BE2C (cell line): ENCODE measurements around the gene CDC27.

Experiments used
- DNase-seq: peaks from one replicate; pipeline ENCODE4 v3.0.0-alpha.2; 2020
- H3K27me3 ChIP-seq: fragments of 250-450 bp; sonication (Bioruptor Pico); 2 replicates; pipeline ENCODE4 v1.5.1; 2020; ENCODE audit warnings: mild to moderate bottlenecking
- H3K36me3 ChIP-seq: fragments of 250-450 bp; sonication (Bioruptor Pico); 2 replicates; pipeline ENCODE4 v1.5.1; 2020; ENCODE audit warnings: mild to moderate bottlenecking
- H3K4me1 ChIP-seq: fragments of 250-450 bp; sonication (Bioruptor Pico); 2 replicates; pipeline ENCODE4 v1.5.1; 2020
- H3K4me3 ChIP-seq: 2 replicates; pipeline ENCODE4 v1.5.1; 2011; ENCODE audit warnings: low read depth, low read length
- H3K9me3 ChIP-seq: fragments of 250-450 bp; sonication (Bioruptor Pico); 2 replicates; pipeline ENCODE4 v1.5.1; 2020
- TF ChIP-seq, protein P1 (sequence below): IDR thresholded peaks from 2 replicates; pipeline ENCODE4 v1.5.1; 2012; ENCODE audit warnings: mild to moderate bottlenecking, low read depth, low read length

The CDC27 gene

DNA sequence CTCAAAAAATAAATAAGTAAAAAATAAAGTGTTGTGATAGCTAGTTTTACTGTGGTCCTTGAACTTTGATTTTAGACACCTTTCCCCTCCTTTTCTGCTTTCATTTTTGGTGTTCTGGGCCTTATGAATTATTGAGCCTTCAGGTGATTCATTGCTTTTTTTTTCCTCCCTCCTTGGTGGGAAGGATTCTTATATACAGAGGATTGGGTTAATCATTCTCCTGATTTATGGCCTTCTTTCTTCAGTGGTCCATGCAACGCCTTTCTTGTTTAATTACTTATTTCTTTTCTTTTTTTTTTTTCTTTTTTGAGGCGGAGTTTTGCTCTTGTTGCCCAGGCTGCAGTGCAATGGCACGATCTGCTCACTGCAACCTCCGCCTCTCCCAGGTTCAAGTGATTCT is 12.1 kb upstream of the CDC27 start:
- TF ChIP-seq, protein P1, sequence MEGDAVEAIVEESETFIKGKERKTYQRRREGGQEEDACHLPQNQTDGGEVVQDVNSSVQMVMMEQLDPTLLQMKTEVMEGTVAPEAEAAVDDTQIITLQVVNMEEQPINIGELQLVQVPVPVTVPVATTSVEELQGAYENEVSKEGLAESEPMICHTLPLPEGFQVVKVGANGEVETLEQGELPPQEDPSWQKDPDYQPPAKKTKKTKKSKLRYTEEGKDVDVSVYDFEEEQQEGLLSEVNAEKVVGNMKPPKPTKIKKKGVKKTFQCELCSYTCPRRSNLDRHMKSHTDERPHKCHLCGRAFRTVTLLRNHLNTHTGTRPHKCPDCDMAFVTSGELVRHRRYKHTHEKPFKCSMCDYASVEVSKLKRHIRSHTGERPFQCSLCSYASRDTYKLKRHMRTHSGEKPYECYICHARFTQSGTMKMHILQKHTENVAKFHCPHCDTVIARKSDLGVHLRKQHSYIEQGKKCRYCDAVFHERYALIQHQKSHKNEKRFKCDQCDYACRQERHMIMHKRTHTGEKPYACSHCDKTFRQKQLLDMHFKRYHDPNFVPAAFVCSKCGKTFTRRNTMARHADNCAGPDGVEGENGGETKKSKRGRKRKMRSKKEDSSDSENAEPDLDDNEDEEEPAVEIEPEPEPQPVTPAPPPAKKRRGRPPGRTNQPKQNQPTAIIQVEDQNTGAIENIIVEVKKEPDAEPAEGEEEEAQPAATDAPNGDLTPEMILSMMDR = no peak

DNA sequence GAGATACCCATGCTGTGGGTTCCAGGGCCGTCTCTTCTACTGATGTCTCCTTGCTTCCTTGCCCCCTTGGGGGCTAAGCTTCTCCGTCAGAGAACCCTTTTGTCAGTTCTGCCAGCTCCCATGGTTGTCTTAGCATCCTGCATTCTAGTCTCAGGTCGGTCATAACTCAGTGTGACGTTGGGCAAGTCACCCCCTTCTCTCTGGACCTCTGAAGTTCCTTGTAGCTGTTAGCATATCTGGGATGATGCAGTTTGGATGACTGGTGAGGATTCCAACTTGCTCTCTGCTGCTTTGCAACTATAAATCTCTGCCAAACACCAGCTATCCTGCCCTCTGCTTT is 11.2 kb upstream of the CDC27 start:
- TF ChIP-seq, protein P1 = no peak
- Histone ChIP-seq H3K9me3 (no peaks in the 10 kb centered on the region), H3K36me3 (no peaks in the 10 kb centered on the region), H3K27me3 (no peaks in the 10 kb centered on the region), H3K4me1 (no peaks in the 10 kb centered on the region), H3K4me3 (no peak overlapping the region)
- no peak for DNase-seq

More for the DNA sequence above, 12.1 kb upstream of the CDC27 start:
- no peak for DNase-seq
- no peaks in the 10 kb centered on the region for H3K36me3 ChIP-seq
- H3K4me1 ChIP-seq = no peaks in the 10 kb centered on the region
- H3K27me3 ChIP-seq = no peaks in the 10 kb centered on the region
- H3K4me3 ChIP-seq = no peak overlapping the region
- no peaks in the 10 kb centered on the region for H3K9me3 ChIP-seq

DNA sequence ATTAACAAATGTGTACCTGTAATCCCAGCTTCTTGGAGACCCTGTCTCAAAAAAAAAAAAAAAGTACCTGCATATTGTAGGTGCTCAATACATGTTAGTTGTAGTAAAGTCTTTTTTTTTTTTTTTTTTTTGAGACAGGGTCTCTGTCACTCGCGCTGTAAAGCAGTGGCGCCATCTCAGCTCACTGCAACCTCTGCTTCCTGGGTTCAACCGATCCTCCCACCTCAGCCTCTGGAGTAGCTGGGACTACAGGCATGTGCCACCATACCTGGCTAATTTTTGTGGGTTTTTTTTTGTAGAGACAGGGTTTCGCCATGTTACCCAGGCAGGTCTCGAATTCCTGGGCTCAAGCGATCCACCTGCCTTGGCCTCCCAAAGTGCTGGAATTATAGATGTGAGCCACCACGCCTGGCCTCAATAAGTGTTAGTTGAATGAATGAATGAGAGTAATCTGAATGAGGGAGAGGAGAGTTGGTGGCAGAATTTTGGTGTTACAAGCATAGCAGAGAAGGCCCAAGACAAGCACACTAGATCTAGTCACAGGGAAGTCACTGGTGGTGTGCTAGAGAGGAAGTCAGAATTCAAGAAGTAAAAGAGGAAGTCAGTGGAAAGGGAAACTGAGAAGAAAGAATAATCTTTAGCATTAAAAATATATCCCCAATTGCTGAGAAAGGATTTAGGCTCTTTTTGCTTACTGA is 10.7 kb upstream of the CDC27 start:
- Histone ChIP-seq H3K36me3 (no peaks in the 10 kb centered on the region), H3K27me3 (no peaks in the 10 kb centered on the region), H3K4me3 (no peak overlapping the region), H3K4me1 (no peaks in the 10 kb centered on the region), H3K9me3 (no peaks in the 10 kb centered on the region)
- no peak for DNase-seq
- TF ChIP-seq, protein P1 = no peak

DNA sequence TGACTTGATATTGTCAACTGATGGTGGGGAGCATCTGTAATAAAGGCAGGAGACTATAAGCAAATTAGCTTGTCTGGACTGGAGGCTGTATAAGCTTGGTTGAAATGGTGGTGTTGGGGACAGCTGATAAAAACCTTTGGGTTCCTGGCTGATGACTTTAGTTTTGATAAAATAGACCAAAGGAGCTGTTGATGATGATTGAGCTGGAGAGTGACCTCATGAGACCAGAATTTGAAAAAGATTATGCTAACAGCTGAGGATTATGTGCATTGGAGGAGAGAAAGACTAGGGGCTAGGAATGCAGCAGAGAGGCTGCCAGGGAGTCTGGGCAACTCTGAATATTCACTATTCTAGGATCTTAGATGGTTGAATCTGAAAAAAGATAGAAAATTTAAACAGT is 8.7 kb upstream of the CDC27 start:
- Histone ChIP-seq H3K4me3 (no peak overlapping the region), H3K27me3 (no peaks in the 10 kb centered on the region), H3K36me3 (no peaks in the 10 kb centered on the region), H3K4me1 (no peaks in the 10 kb centered on the region), H3K9me3 (no peaks in the 10 kb centered on the region)
- TF ChIP-seq, protein P1 = no peak
- no peak for DNase-seq

DNA sequence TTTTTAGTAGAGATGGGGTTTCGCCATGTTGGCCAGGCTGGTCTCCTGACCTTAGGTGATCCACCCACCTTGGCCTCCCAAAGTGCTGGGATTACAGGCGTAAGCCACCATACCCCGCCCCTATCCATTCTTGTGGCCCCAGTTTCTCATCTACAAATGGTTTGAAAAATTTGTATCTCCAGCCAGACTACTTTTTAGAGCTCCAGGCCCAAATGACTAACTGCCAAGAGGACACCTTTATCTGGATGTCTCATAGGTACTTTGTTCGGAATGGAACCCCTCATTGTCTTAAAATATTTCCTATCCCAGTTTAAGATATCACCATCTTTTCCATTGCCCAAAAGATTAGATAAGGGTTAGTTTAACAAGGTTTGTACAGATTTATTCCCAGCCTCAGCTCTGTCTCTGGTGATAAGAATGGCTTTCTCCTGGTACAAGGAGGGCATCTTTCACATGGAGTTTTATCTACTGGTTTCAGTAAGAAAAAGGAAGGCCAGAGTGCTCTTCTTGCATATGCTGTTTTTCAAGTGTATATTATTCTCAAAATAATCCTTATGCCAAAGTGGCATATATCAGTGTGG is 4.9 kb upstream of the CDC27 start:
- DNase-seq = no peak
- Histone ChIP-seq H3K9me3 (no peaks in the 10 kb centered on the region), H3K36me3 (no peaks in the 10 kb centered on the region), H3K4me3 (no peak overlapping the region), H3K27me3 (no peaks in the 10 kb centered on the region), H3K4me1 (no peaks in the 10 kb centered on the region)
- TF ChIP-seq, protein P1 = no peak

DNA sequence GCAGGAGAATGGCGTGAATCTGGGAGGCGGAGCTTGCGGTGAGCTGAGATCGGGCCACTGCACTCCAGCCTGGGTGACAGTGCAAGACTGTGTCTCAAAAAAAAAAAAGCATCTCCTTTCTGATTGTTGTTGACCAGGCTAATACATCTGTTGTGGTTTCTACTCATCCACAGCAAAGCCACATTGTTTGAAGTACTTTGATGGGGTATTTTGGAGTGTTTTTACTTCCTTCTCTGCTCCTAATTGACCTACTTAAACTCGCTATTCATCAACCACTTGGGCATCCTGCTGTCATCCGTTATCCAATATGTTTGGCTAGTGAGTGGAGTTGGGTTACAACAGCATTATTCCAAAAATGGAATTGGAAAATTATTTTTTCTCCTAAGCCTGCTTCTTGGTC is 3.5 kb upstream of the CDC27 start:
- Histone ChIP-seq H3K36me3 (no peaks in the 10 kb centered on the region), H3K4me3 (no peak overlapping the region), H3K27me3 (no peaks in the 10 kb centered on the region), H3K9me3 (no peaks in the 10 kb centered on the region), H3K4me1 (no peaks in the 10 kb centered on the region)
- DNase-seq = no peak
- TF ChIP-seq, protein P1 = no peak
